ENCODE results near the gene ALPG.
A peak's percentile ranks its signal among the peaks of the same experiment; 100 is the strongest.
"Not testable (repeated sequence)": the region's sequence is repeated elsewhere in the genome, so short reads cannot be mapped to it uniquely, and the experiment has no call there.

Gene ALPG

GRCh38 chr2:232406556-232407310 lies at the start of gene ALPG:
ALPG (plus strand) TSS chr2:232406844; CDS start chr2:232406895, 51 bp downstream.
- no peak for DNase-seq (ENCODE audit: low read depth)

DNA sequence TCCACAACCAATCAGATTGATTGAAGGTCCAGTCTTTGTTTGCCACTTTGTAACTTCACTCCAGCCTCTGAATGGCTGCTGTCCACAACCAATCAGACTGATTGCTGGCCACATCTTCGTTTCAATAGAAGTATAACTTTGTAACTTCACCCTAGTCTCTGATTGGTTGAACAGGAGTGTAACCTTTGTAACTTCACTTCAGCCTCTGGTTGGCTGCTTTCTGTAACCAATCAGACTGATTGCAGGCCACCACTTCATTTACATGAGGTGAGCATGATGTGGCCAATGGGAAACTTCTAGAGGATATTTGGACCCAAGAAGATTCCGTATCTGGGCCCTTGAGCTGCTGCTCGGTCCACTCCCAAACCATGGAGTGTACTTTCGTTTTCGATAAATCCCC lies 45.0 kb upstream of the ALPG start:
- no peak for DNase-seq (ENCODE audit: low read depth)

DNA sequence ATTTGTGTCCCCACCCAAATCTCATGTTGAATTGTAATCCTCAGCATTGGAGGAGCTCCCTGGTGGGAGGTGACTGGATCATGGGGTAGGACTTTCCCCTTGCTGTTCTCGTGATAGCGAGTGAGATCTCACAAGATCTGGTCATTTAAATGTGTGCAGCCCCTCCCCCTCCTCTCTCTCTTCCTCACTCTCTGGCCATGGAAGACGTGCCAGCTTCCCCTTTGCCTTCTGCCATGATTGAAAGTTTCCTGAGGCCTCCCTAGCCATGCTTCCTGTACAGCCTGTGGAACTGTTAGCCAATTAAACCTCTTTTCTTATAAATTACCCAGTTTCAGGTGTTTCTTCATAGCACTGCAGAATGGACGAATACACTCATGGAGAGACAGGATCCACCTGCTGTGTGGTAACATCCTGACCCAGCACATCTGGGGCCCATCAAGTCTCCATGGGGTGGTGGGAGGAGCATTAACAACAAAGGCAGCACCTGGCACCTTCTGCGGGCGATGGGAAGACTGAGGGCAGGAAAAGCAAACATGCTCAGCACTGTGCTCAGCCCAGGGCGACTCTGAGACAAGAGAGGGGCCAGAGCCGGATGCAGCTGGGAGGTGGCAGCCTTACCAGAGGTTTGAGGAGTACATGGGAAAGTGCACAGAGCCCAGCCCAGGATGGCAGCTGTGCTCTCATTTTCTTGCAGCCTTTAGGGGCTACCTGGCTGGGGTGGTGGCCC lies 44.3 kb upstream of the ALPG start:
- no peak for DNase-seq (ENCODE audit: low read depth)

- not testable (repeated sequence) for DNase-seq (ENCODE audit: low read depth)
Observed at GRCh38 chr2:232363064-232363783, 43.4 kb upstream of the ALPG start.

DNA sequence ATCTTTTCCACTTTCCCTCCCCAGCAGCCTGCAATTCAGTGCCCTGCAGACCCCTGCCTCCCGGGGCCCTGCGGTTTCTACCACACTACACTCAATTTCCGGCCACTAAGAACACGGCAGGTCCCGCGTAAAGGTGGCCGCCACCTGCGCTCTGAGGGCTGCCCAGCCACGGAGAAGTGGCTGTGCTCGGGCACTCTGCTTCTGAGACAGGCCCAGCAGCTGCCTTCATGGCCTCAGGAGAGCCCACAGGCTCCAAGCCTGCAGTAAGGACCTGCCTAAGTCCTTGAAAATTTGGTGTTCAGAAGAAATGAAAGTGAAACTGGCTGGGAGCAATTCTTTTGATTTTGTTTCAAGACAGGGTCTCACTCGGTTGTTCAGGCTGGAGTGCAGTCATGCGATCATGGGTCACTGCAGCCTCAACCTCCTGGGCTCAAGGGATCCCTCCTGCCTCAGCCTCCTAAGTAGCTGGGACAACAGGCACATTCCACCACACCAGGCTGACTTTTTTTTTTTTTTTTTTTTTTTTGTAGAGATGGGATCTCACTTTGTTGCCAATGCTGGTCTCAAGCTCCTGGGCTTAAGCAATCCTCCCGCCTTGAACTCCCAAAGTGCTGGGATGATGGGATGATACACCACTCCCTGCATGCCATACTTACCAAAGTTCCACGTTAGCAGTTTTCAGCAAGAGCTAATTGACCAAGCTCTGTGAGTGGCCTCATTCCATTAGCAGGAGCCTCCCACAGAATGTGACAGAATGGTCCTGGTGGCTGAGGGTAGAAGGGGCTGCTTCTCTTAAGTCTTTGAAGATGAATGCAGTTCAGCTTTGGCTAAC lies 42.6 kb upstream of the ALPG start:
- DNase-seq (ENCODE audit: low read depth), result no peak

- DNase-seq (ENCODE audit: low read depth), result not testable (repeated sequence)
Observed at GRCh38 chr2:232364806-232365594, 41.6 kb upstream of the ALPG start.

DNA sequence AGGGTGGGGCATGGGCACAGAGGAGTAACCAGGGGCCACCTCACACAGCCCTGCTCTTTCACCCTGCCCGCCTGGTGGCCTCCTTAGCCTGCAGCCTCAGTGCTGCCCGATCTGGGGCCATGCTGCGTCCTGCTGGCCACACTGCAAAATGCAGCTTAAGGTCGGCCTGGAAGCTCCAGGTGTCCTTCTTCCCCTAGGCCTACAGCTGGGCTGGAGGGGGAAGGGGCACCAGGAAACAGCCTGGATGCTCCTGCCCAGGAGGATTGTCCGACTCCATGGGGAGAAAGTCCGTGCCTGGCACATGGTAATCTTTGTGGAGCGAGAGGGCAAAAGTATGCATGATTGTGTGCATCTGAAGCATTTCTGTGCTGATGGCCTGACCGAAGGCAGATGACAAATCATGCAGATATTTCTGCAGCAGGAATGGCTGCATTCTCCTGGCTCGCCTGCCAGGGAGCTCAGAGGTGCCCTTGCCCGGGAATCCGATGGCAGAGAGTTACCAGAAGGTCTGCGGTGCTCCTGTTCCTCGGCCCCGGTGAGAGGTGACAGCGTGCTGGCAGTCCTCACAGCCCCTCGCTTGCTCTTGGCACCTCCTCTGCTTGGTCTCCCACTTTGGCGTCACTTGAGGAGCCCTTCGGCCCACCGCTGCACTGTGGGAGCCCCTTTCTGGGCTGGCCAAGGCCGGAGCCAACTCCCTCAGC lies 40.9 kb upstream of the ALPG start:
- DNase-seq (ENCODE audit: low read depth), result peak; percentile 46

DNA sequence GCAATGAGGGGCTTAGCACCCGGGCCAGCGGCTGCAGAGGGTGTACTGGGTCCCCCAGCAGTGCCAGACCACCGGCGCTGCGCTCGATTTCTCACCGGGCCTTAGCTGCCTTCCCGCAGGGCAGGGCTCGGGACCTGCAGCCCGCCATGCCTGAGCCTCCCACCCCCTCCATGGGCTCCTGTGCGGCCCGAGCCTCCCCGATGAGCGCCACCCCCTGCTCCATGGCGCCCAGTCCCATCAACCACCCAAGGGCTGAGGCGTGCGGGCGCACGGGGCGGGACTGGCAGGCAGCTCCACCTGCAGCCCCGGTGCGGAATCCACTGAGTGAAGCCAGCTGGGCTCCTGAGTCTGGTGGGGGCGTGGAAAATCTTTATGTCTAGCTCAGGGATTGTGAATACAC lies 40.2 kb upstream of the ALPG start:
- DNase-seq (ENCODE audit: low read depth), result not testable (repeated sequence)

DNA sequence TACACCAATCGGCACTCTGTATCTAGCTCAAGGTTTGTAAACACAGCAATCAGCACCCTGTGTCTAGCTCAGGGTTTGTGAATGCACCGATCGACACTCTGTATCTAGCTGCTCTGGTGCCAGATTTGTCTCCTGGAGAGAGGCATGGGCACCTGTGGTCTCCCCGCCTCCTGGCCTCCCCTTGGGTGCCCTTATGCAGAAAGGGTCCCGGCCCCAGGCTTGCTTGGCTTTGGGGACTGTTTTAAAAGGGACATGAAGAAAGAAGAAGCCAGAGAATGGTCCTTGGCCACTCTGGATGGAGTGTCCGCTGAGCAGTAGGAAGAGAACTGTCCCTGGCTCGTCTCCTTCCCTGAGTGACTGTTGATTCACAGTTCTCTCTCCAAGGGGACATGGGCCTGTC lies 39.6 kb upstream of the ALPG start:
- DNase-seq (ENCODE audit: low read depth), result no peak

- DNase-seq (ENCODE audit: low read depth), result no peak
Observed at GRCh38 chr2:232367591-232368233, 38.9 kb upstream of the ALPG start.

GRCh38 chr2:232368311-232368731 lies 38.3 kb upstream of the ALPG start:
- no peak for DNase-seq (ENCODE audit: low read depth)

DNA sequence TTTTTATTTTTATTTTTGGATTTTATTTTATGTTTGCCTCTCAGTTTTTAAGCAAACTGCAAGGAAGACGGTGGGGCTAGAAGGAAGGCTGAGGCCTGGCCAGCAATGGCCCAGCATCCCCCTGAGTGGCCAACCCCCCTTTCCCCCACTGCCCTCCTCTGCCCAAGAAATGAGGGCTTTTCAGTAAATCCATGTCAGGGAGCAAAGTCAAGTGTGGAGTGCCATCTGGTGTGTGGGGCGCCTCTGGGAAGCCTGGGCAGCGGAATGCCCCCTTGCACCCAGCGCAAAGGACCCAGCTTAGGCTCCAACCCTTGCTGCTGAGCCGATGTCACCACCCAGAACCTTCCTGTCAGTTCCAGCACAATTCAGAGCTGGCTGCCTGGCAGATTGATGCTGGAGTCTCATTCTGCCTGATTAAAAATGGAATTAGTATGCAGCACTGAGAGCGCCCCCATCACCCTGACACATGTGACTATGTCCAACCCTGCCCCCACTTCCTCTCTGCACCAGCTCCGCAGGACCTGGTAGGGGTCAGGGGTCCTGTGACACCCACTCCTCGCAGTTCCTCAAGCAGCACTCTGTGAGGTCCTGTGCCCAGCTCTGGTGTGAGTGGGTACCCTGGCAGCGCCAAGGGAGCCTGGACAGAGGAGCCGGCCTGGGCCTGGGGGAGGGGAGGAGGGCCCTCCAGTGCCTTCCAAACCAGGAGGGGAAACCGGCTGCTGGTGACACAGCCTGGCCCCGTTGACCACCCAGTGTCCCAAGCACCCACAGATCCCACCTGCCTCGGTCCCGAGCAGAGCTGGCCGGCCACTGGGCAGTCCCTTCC lies 37.3 kb upstream of the ALPG start:
- DNase-seq (ENCODE audit: low read depth), result no peak

GRCh38 chr2:232370007-232370406 lies 36.6 kb upstream of the ALPG start:
- not testable (repeated sequence) for DNase-seq (ENCODE audit: low read depth)

GRCh38 chr2:232372231-232373208 lies 34.1 kb upstream of the ALPG start:
- no peak for DNase-seq (ENCODE audit: low read depth)

DNA sequence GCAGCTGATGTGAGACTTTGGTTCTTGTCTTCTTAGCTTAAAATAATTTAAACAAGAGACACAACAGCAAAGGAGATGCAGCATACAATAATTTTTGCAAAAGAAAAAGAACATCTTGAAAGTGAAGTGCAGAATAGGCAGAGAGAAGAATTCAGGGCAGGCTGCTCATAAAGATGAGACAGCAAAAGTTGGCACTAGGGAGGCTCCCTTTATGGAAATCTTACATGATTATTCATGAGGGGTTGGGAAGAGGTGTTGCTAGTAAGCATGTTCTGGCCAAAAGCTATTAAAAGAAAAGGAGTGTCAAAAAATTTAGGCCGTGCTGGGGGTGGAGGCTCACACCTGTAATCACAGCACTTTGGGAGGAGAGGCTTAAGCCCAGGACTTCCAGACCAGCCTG lies 32.3 kb upstream of the ALPG start:
- no peak for DNase-seq (ENCODE audit: low read depth)

- no peak for DNase-seq (ENCODE audit: low read depth)
Observed at GRCh38 chr2:232375164-232375563, 31.5 kb upstream of the ALPG start.

DNA sequence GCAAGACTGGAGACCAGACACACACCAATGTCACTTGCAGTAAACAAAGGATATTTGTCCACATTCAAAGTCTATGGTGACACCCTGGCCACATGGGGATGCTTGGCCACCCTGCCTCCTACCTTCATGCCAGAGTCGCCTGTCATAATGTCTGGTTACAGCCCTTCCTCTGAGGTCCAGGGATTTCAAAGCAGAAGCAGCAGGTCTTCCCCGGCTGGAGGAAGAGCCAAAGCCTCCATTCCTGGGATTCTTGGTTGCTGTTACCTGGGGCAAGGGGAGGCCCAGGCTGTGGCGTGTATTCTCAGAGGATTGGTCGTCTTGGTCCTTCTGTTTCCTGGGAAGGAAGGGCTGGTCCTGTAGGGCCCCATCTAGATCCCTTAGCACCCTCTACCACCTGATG lies 30.4 kb upstream of the ALPG start:
- no peak for DNase-seq (ENCODE audit: low read depth)

GRCh38 chr2:232376713-232377112 lies 29.9 kb upstream of the ALPG start:
- no peak for DNase-seq (ENCODE audit: low read depth)
